GM23338 (cell line): Measurements from ENCODE around the gene DBF4B.

ENCODE experiments used
- CREB1 ChIP-seq: fragments of 250-450 bp; sonication (Bioruptor Pico); IDR thresholded peaks from 2 replicates; pipeline ENCODE4 v1.5.0; 2020; ENCODE audit warnings: low read depth, mild to moderate bottlenecking, moderate library complexity
- CTCF ChIP-seq, 2 experiments: fragments of 200-600 bp in 1 of 2; sonication (generic) in 1 of 2; conservative IDR thresholded peaks; 2 replicates each; pipeline versions ENCODE4 v1.5.1 to v1.6.1; 2016 to 2017; ENCODE audit warnings: antibody characterized with exemption in 2 of 2, low read depth in 2 of 2, mild to moderate bottlenecking in 2 of 2, moderate library complexity in 1 of 2
- EZH2 ChIP-seq: fragments of 200-600 bp; sonication (generic); IDR thresholded peaks from one replicate; pipeline ENCODE4 v1.8.0; 2017; ENCODE audit warnings: antibody characterized with exemption, mild to moderate bottlenecking, low read depth; ENCODE audit not compliant: unreplicated experiment
- EZH2phosphoT487 ChIP-seq: fragments of 200-600 bp; sonication (generic); IDR thresholded peaks from one replicate; pipeline ENCODE4 v1.8.1; 2018; ENCODE audit warnings: antibody characterized with exemption; ENCODE audit not compliant: unreplicated experiment
- JUNB ChIP-seq: IDR thresholded peaks from one replicate; pipeline ENCODE4 v1.6.1; 2016; ENCODE audit warnings: antibody characterized with exemption; ENCODE audit not compliant: unreplicated experiment
- NANOG ChIP-seq: IDR thresholded peaks from 2 replicates; pipeline ENCODE4 v1.6.1; 2016; ENCODE audit warnings: antibody characterized with exemption, borderline replicate concordance
- POLR2AphosphoS5 ChIP-seq: IDR thresholded peaks from 2 replicates; pipeline ENCODE4 v1.6.1; 2016; ENCODE audit warnings: antibody characterized with exemption, low read depth
- TF ChIP-seq, protein P1 (sequence below): fragments of 250-450 bp; sonication (Bioruptor Pico); IDR thresholded peaks from 2 replicates; pipeline ENCODE4 v1.5.0; 2020; ENCODE audit warnings: mild to moderate bottlenecking, moderate library complexity

- no peak for TF ChIP-seq CTCF (conservative IDR thresholded peaks at IDR 0.05; ENCODE audit: low read depth in 2 of 2)
- TF ChIP-seq EZH2phosphoT487, result no peak
- no peak for TF ChIP-seq NANOG
- TF ChIP-seq POLR2AphosphoS5, result no peak
- no peak for TF ChIP-seq JUNB
- TF ChIP-seq EZH2, result no peak
- no peak for TF ChIP-seq CREB1 (CRISPR knock-in tag)
- TF ChIP-seq, protein P1, sequence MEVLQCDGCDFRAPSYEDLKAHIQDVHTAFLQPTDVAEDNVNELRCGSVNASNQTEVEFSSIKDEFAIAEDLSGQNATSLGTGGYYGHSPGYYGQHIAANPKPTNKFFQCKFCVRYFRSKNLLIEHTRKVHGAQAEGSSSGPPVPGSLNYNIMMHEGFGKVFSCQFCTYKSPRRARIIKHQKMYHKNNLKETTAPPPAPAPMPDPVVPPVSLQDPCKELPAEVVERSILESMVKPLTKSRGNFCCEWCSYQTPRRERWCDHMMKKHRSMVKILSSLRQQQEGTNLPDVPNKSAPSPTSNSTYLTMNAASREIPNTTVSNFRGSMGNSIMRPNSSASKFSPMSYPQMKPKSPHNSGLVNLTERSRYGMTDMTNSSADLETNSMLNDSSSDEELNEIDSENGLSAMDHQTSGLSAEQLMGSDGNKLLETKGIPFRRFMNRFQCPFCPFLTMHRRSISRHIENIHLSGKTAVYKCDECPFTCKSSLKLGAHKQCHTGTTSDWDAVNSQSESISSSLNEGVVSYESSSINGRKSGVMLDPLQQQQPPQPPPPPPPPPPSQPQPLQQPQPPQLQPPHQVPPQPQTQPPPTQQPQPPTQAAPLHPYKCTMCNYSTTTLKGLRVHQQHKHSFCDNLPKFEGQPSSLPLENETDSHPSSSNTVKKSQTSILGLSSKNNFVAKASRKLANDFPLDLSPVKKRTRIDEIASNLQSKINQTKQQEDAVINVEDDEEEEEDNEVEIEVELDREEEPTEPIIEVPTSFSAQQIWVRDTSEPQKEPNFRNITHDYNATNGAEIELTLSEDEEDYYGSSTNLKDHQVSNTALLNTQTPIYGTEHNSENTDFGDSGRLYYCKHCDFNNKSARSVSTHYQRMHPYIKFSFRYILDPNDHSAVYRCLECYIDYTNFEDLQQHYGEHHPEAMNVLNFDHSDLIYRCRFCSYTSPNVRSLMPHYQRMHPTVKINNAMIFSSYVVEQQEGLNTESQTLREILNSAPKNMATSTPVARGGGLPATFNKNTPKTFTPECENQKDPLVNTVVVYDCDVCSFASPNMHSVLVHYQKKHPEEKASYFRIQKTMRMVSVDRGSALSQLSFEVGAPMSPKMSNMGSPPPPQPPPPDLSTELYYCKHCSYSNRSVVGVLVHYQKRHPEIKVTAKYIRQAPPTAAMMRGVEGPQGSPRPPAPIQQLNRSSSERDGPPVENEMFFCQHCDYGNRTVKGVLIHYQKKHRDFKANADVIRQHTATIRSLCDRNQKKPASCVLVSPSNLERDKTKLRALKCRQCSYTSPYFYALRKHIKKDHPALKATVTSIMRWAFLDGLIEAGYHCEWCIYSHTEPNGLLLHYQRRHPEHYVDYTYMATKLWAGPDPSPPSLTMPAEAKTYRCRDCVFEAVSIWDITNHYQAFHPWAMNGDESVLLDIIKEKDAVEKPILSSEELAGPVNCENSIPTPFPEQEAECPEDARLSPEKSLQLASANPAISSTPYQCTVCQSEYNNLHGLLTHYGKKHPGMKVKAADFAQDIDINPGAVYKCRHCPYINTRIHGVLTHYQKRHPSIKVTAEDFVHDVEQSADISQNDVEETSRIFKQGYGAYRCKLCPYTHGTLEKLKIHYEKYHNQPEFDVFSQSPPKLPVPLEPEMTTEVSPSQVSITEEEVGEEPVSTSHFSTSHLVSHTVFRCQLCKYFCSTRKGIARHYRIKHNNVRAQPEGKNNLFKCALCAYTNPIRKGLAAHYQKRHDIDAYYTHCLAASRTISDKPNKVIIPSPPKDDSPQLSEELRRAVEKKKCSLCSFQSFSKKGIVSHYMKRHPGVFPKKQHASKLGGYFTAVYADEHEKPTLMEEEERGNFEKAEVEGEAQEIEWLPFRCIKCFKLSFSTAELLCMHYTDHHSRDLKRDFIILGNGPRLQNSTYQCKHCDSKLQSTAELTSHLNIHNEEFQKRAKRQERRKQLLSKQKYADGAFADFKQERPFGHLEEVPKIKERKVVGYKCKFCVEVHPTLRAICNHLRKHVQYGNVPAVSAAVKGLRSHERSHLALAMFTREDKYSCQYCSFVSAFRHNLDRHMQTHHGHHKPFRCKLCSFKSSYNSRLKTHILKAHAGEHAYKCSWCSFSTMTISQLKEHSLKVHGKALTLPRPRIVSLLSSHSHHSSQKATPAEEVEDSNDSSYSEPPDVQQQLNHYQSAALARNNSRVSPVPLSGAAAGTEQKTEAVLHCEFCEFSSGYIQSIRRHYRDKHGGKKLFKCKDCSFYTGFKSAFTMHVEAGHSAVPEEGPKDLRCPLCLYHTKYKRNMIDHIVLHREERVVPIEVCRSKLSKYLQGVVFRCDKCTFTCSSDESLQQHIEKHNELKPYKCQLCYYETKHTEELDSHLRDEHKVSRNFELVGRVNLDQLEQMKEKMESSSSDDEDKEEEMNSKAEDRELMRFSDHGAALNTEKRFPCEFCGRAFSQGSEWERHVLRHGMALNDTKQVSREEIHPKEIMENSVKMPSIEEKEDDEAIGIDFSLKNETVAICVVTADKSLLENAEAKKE (CRISPR knock-in tag), result no peak
These were observed 88.3 kb downstream of the DBF4B start for GRCh38 chr17:44796731-44797130.
